Sigmoid colon (tissue), 7 donors: ENCODE results near the gene ACP3. TPM values are rescaled to one million over a fixed set of nuclear protein-coding genes. Genes with fewer than 3 reads are reported as not detected.

Source experiments
- DNase-seq: peaks from one replicate; pipeline ENCODE4 v3.0.0-alpha.2; 2019
- H3K27ac ChIP-seq, 4 donors: fragments of 200-600 bp; sonication (generic); one replicate each; pipeline ENCODE4 v1.5.1; 2016 to 2019; ENCODE audit warnings: mild to moderate bottlenecking in 1 of 4
- H3K27me3 ChIP-seq, 3 donors: fragments of 200-600 bp; sonication (generic); one replicate each; pipeline ENCODE4 v1.5.1; 2019; ENCODE audit warnings: mild to moderate bottlenecking in 1 of 3
- H3K36me3 ChIP-seq, 4 donors: fragments of 200-600 bp; sonication (generic); one replicate each; pipeline ENCODE4 v1.5.1; 2016 to 2019
- H3K4me1 ChIP-seq, 4 donors: fragments of 200-600 bp; sonication (generic); one replicate each; pipeline ENCODE4 v1.5.1; 2017 to 2019
- H3K4me3 ChIP-seq, 4 donors: fragments of 200-600 bp; sonication (generic); one replicate each; pipeline ENCODE4 v1.5.1; 2017 to 2019; ENCODE audit warnings: mild to moderate bottlenecking in 2 of 4, moderate library complexity in 1 of 4
- H3K9me3 ChIP-seq, 4 donors: fragments of 200-600 bp in 3 of 4; sonication (generic) in 3 of 4; one replicate each; pipeline versions ENCODE4 v1.5.1 to v1.6.1; 2013 to 2019
- CTCF ChIP-seq, 4 experiments: fragments of 450-650 bp in 3 of 4; fragments of 200-600 bp in 1 of 4; IDR thresholded peaks; one replicate each; pipeline ENCODE4 v1.5.1; 2016 to 2019; ENCODE audit warnings: antibody characterized with exemption in 4 of 4, mild to moderate bottlenecking in 3 of 4, moderate library complexity in 2 of 4
- EP300 ChIP-seq, 4 donors: sonication (generic); formaldehyde crosslinking; IDR thresholded peaks; one replicate each; pipeline ENCODE4 v1.6.1; 2017; ENCODE audit warnings: antibody characterized with exemption in 4 of 4
- POLR2A ChIP-seq, 2 donors: fragments of 450-650 bp; IDR thresholded peaks; one replicate each; pipeline ENCODE4 v1.6.1; 2016; ENCODE audit warnings: antibody characterized with exemption in 2 of 2, mild to moderate bottlenecking in 2 of 2, moderate library complexity in 2 of 2
- POLR2AphosphoS5 ChIP-seq, 4 donors: sonication (generic); formaldehyde crosslinking; IDR thresholded peaks; one replicate each; pipeline ENCODE4 v1.6.1; 2017; ENCODE audit warnings: antibody characterized with exemption in 4 of 4
- WGBS, 2 donors: extraction: QIAGEN DNeasy Blood & Tissue Kit; methylation state at CpG; one replicate each; pipeline ENCODE4 v1.1.7; 2013; 5-methylcytosine and 5-hydroxymethylcytosine counted together
- intact Hi-C: fragments of 100-400 bp; cut with DNase I; formaldehyde crosslinking; loops from one replicate; pipeline ENCODE4 v1.15.1; 2023
- polyA plus RNA-seq, 3 donors: library from polyadenylated mRNA; stranded (reverse); fragments of 200-250 nt; gene quantifications; one replicate each; pipeline ENCODE4 v1.2.3, GENCODE V29; 2013
- total RNA-seq, 4 donors: library from RNA; depleted of rRNA; stranded (reverse); fragments of >200 nt; gene quantifications; one replicate each; pipeline ENCODE4 v1.1.0, GENCODE V29; 2016
- donor health status: healthy with polysubstance abuse.
- donor health status: Bipolar disorder and iron deficiency.
- donor health status: healthy.

Gene ACP3
- total and polyA plus RNA-seq, 7 donors = 0.71 to 9.6 (median 1.8) TPM; not detected in 1

DNA sequence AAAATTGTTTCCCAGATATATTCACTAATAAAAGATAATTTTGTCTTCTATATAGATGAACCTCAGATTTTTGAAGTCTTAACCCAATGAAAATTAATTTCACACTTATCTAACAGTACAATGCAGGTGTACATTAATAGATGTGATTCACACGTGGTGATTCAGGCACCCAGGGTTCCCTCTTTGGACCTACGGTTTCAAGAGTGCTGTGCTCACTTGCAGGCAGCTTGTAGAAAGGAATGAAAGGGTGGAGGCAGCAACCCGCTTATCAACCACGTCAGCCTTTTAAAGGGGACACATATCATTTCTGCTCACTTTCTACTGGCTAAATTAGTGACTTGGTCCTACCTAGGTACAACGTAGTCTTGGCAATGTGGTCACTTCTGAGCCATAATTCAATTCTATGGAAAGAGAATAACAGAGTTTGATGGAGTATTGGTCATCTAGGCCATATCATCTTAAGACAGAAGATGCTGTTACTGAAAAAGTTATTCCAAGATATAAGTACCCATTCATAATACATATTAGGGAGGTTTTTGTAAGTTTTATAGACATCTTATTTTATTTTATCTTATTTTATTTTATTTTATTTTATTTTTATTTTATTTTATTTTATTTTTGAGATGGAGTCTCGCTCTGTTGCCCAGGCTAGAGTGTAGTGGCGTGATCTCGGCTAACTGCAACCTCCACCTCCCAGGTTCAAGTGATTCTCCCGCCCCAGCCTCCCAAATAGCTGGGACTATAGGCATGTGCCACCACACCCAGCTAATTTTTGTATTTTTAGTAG lies 37.9 kb downstream of the ACP3 start:
- DNase-seq = no peak
- no peaks in the 10 kb centered on the region for H3K27me3 ChIP-seq
- H3K4me3 ChIP-seq = no peak overlapping the region
- H3K4me1 ChIP-seq = no peaks in the 10 kb centered on the region
- intact Hi-C loops = loop anchor here (5.0 to 10.0 kb wide), 2 partner anchors 42 to 290 kb away; no protein-coding TSS in a partner anchor
- no peaks in the 10 kb centered on the region for H3K9me3 ChIP-seq
- no peaks in the 10 kb centered on the region for H3K36me3 ChIP-seq
- TF ChIP-seq POLR2A (IDR thresholded peaks at IDR 0.05) (no peak), CTCF (IDR thresholded peaks at IDR 0.05) (no peak), POLR2AphosphoS5 (IDR thresholded peaks at IDR 0.05) (no peak), EP300 (IDR thresholded peaks at IDR 0.05) (no peak)
- no peak overlapping the region for H3K27ac ChIP-seq
- 77 to 83% methylated on average over 9 of the region's 9 CpGs for whole genome bisulfite sequencing, 2 donors

DNA sequence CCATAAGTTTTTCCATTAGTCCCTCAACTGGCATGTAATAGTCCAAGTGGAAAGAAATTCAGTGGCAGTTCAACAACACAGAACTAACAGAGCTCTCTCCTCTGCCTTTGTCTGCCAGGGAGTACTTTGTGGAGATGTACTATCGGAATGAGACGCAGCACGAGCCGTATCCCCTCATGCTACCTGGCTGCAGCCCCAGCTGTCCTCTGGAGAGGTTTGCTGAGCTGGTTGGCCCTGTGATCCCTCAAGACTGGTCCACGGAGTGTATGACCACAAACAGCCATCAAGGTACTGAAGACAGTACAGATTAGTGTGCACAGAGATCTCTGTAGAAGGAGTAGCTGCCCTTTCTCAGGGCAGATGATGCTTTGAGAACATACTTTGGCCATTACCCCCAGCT lies 39.4 kb downstream of the ACP3 start:
- H3K9me3 ChIP-seq = no peaks in the 10 kb centered on the region
- 91 to 95% methylated on average over 5 of the region's 5 CpGs for WGBS, 2 donors
- DNase-seq = no peak
- H3K4me3 ChIP-seq = no peak overlapping the region
- intact Hi-C loops = loop anchor here (10.0 kb wide), 1 partner anchor 288 kb away; no protein-coding TSS in a partner anchor
- no peaks in the 10 kb centered on the region for H3K27me3 ChIP-seq
- H3K27ac ChIP-seq = no peak overlapping the region
- TF ChIP-seq CTCF (IDR thresholded peaks at IDR 0.05) (no peak), POLR2AphosphoS5 (IDR thresholded peaks at IDR 0.05) (no peak), EP300 (IDR thresholded peaks at IDR 0.05) (no peak), POLR2A (IDR thresholded peaks at IDR 0.05) (no peak)
- H3K4me1 ChIP-seq = no peaks in the 10 kb centered on the region
- no peaks in the 10 kb centered on the region for H3K36me3 ChIP-seq

DNA sequence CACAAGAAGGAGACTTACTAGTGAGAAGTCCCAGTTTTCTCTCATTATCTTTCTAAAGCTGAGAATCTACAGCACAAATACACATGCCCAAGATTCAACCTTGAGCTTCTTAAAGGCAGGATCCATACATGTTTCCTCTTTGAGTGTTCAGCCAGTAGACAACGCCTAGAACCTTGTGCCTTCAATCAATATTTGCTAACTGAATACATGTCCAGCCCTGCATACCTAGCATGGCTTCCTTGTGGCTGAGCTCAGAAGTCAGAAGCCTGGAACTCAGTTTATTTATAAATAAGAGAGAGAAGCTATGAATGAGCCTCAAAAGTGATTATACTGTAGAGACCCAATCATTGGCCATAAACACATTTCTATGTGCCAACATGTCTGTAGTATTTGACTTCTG lies 43.5 kb downstream of the ACP3 start:
- DNase-seq = no peak
- whole genome bisulfite sequencing, 2 donors = 51 to 80% methylated on average over 1 of the region's 1 CpG
- H3K9me3 ChIP-seq = no peaks in the 10 kb centered on the region
- no peaks in the 10 kb centered on the region for H3K36me3 ChIP-seq
- intact Hi-C loops = no loop called here
- TF ChIP-seq POLR2AphosphoS5 (IDR thresholded peaks at IDR 0.05) (no peak), CTCF (IDR thresholded peaks at IDR 0.05) (no peak), EP300 (IDR thresholded peaks at IDR 0.05) (no peak), POLR2A (IDR thresholded peaks at IDR 0.05) (no peak)
- H3K4me3 ChIP-seq = no peak overlapping the region
- H3K27me3 ChIP-seq = no peaks in the 10 kb centered on the region
- H3K4me1 ChIP-seq = no peaks in the 10 kb centered on the region
- H3K27ac ChIP-seq = no peak overlapping the region

DNA sequence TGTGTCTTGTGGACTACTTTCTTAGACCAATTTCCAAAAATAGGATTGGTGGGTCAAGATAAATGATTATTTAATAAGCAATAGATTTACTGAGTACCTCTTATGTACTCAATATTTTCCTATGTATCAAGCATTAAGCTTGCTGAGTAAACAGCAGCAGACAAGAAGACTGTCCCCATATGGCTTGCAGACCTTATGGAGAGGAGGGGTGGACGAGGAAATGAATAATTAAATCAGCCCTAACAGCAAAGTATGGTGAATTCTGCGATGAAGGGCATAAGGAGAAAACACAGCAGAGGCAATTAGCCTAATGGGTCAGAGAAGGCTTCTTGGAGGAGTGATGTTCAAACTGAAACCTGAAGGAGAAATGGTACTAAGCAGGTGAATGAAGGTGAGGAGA lies 45.1 kb downstream of the ACP3 start:
- no peak overlapping the region for H3K27ac ChIP-seq
- no peaks in the 10 kb centered on the region for H3K27me3 ChIP-seq
- intact Hi-C loops = no loop called here
- no peaks in the 10 kb centered on the region for H3K4me1 ChIP-seq
- H3K4me3 ChIP-seq = no peak overlapping the region
- TF ChIP-seq EP300 (IDR thresholded peaks at IDR 0.05) (no peak), POLR2A (IDR thresholded peaks at IDR 0.05) (no peak), CTCF (IDR thresholded peaks at IDR 0.05) (no peak), POLR2AphosphoS5 (IDR thresholded peaks at IDR 0.05) (no peak)
- 86 to 90% methylated on average over 2 of the region's 2 CpGs for WGBS, 2 donors
- no peak for DNase-seq
- H3K9me3 ChIP-seq = no peaks in the 10 kb centered on the region
- H3K36me3 ChIP-seq = no peaks in the 10 kb centered on the region
